Measurements from ENCODE around the gene HDAC7.
A peak's percentile ranks its signal among the peaks of the same experiment; 100 is the strongest.

The HDAC7 gene

DNA sequence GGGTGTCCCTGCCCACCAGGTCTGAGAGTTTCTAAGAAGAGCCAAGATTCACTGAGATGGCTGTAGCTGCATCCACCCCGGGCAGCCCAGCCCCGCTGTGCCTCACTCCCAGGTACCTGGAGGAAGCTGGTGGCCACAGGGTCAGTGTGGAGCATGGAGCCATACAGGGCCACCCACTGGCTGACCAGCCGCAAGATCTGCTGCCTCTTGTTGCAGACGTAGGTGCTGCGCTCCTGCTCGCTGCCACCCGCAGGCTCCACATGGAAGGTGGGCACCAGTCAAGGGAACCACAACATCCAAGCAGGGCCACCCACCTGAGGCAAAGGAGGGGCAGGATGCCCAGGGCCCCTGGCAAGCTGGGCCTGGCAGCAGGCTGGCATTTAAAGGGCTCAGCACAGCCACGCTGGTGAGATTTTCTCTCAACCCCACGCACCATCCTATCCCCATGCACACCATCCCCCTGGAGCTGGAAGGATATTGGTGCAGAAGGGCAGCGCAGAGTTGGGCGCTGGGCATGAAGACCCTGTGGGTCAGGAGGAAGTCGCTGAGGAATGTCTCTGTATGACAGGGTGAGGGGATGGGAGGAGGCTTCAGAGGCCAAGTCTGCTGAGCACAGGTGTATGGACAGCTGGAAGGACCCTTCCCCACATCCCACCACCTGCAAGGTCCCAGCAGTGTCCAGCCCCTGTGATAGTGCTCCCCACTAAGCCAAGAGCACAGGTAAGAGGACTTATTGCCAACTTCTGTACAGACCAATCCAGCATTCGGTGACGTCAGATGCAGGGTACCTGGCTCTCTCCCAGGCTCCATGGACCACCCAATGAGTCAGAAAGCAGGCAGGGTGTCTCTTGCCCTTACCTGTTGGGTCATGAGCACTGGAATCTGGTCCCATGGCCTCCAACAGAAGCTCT lies 71.9 kb downstream of the HDAC7 start:
- no peak for DNase-seq (ENCODE audit: low read depth in 2 of 2)

DNA sequence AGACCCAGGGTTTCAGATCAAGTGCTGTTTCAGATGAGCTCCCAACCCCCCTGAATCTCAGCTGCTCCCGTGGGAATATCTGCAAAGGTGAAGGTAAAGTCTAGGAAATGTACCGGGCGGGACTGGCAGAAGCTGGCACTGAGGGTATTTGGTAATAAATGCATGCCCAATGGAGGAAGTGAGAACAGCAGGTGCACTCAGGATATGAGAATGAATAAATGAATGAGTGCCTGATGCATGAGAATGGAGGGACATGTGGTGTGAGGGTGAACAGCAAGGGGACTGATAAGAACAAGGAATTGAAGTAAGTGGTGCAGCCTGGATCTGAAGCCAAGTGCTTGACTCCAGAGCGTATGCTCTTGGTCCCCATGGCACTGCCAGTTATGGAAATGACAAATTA lies 72.6 kb downstream of the HDAC7 start:
- no peak for DNase-seq (ENCODE audit: low read depth in 2 of 2)

DNA sequence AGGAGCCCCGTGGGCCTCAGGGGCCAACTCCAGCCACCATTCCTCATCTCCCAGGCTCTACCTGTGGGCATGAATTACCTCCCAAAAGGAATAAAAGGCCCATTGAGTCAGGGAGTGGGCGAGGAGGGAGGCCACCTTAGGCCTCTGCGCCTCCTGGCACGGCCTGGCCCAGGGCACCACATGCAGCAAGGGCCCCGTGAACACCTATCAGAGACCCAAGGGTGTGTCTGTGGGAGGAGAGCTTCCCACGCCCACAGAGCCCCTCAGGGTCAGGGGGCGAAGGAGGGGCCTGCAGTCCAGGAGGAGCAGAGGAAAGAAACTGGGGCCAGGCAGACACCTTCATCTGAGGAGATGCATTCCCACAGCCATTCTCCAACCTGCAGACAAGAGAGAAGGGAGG lies 73.2 kb downstream of the HDAC7 start:
- no peak for DNase-seq (ENCODE audit: low read depth in 2 of 2)

- no peak for DNase-seq (ENCODE audit: low read depth in 2 of 2)
These were observed 73.6 kb downstream of the HDAC7 start for GRCh38 chr12:47746073-47746472.

GRCh38 chr12:47745485-47746041 lies 74.1 kb downstream of the HDAC7 start:
- no peak for DNase-seq (ENCODE audit: low read depth in 2 of 2)

DNA sequence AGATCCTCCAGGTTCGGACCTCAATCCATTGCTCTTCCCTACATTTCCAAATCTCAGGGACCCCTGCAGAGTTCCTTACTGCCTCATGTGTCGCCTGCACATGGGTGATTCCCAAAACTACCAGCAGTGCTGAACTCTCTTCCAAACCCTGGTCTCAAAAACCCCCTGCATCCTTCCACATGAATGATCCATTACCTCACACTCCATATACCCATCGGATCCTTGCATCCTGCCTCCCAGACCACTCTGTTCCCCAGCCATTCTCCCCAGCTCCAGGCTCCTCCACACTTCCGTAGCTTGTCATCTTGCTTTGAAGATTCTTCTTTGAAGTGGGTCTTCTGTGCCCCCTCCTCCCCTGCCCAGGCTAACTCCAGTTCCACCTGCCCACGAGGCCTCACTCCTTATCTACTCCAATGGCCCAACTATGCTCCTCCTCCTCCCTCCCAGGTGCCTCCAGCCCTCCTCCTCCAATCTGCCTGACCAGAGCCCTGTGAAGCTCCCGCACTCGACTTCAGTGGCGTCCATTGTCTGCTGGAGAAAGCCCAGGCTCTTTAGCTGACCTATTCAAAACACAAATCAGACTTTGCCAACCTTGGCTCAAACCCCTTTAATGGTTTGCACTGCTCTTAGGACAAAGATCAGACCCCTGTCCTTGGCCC lies 74.8 kb downstream of the HDAC7 start:
- no peak for DNase-seq (ENCODE audit: low read depth in 2 of 2)

- DNase-seq (ENCODE audit: low read depth in 2 of 2) = peak in 1 of 2 experiments; percentile 31
These were observed 75.6 kb downstream of the HDAC7 start for GRCh38 chr12:47744005-47744651.

- DNase-seq (ENCODE audit: low read depth in 2 of 2) = no peak
These were observed 76.3 kb downstream of the HDAC7 start for GRCh38 chr12:47743311-47743860.

GRCh38 chr12:47742253-47742825 lies 77.4 kb downstream of the HDAC7 start:
- DNase-seq (ENCODE audit: low read depth in 2 of 2) = peak; percentile 43 to 79

DNA sequence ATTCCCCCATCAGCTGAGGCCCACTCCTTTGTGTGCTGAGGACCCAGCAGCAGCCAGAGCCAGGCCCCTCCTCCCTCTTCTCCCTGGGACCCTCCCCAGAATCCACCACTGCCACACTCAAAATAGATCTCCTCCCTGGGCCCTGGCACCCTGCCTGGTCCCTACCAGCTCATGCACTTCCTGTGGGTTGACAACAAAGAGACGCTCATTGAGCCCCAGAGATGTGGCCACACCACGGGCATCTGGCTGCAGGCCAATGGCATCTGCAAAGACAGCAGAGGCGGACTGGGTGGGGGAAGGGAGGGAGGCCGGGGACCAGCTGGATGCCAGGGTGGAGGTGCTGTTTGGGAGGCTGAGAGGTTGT lies 78.4 kb downstream of the HDAC7 start:
- DNase-seq (ENCODE audit: low read depth in 2 of 2) = peak in 1 of 2 experiments; percentile 26

GRCh38 chr12:47740606-47741339 lies 78.9 kb downstream of the HDAC7 start:
- DNase-seq (ENCODE audit: low read depth in 2 of 2) = no peak

- DNase-seq (ENCODE audit: low read depth in 2 of 2) = no peak
These were observed 79.7 kb downstream of the HDAC7 start for GRCh38 chr12:47739979-47740378.

GRCh38 chr12:47739297-47739696 lies 80.4 kb downstream of the HDAC7 start:
- DNase-seq (ENCODE audit: low read depth in 2 of 2) = no peak

GRCh38 chr12:47737936-47738594 lies 81.6 kb downstream of the HDAC7 start:
- no peak for DNase-seq (ENCODE audit: low read depth in 2 of 2)

DNA sequence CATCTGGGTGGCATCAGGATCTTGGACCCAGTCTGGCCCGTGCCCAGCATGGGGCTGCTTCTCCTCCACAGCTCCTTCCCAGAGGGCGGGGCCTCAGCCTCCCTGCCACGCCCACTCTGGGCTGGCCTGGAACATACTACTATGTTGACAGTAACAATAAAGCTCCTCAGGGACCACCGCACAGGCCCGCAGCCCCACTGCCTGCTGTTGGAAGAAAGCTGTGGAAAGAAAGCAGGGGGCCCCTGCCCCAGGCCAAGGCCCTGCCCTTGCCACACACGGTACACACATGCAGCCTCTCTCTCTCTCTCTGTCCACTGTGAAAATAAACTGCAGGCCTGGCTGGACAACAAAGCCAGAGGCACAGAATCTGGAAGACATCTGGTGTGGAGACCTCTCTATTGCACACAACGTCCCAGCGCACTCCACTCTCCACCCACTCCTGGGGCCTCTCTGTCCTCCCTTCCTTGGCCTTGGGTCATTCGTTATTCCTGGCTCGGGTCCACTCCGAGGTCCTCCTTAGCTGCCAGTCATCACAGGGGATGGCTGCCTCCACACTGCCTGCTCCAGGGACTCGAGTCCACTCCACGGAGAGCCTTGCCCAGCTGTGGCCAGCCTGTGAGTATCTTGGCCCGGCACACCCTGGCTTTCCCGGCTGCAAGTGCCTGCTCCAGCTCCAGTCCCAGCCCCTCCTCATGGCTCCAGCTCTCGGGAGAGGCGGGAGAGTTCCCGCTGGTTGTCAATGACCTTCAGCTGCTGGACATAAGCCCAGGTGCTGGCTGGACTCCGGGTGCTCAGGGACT lies 82.6 kb downstream of the HDAC7 start:
- no peak for DNase-seq (ENCODE audit: low read depth in 2 of 2)

DNA sequence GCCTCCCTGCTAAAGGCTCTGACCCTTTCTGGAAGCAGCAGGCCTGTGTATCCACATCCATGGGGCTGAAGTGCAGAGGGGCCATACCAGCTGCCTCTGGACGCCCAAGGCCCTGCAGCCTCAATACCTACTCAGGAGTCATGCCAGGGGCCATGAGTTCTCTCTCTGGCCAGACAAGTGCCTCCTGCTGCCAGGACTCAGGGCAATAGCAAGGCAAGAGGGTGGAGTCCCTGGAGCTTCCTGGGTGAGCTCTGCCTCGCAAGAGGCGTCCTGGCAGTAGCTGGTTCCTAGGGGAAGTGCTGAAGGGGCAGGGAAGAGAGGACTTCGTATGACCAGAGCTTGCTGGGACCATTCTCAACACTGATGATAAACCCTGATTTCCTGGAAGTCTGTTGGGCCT lies 83.5 kb downstream of the HDAC7 start:
- no peak for DNase-seq (ENCODE audit: low read depth in 2 of 2)

DNA sequence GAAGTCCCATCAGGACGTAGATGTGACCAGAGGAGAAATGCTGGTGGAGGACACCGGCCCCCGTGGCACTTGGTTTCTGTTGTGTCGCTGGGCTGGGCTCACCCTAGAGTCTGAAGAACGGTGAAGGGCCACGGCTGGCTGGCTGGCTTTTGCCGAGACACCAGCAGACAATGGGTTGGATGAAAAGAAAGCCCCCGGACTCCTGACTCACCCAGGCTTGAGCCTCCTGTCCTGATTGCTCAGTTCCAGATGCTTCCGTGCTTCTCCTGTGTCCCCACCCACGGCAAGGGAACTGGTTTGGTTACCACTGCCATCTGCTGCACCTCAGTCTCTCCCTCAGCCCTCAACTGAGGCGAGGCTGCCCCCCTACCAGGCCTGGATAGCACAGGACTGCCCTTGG lies 84.1 kb downstream of the HDAC7 start:
- DNase-seq (ENCODE audit: low read depth in 2 of 2) = no peak

DNA sequence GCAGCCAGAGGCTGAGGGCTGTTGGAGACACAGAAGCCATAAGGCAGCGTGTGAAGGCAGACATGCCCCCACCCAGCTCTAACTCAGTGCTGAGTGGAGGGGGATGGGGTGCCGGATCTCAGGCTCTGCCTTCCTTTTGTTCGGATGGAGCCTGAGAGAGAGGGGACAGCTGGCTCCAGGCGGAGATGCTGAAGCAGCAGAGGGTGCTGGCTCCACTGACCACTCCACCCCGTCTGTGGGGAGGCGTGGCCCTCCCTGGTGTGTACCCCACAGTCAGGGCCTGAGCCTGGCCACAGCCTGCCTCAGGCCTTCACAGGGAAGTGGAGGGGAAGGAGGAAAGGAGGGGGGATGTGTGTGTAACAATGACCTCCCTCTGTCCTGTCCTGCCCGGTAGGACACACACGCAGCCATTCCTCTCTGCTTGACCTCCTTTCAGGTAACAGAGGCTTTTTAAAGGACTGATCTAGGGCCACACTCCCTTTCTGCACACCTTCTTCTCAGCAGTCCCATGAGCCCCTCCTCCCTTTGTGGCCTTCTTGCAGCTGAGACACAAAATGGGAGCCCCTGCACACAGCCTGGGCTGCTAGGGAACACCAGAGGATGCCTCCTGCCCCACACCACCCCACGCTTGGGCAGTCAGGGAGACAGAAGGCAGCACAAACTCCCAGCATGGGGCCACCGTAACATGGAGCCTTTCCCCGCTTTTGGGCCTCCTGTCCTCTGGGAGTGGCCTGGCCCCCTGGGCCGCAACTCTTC lies 84.8 kb downstream of the HDAC7 start:
- DNase-seq (ENCODE audit: low read depth in 2 of 2) = no peak

DNA sequence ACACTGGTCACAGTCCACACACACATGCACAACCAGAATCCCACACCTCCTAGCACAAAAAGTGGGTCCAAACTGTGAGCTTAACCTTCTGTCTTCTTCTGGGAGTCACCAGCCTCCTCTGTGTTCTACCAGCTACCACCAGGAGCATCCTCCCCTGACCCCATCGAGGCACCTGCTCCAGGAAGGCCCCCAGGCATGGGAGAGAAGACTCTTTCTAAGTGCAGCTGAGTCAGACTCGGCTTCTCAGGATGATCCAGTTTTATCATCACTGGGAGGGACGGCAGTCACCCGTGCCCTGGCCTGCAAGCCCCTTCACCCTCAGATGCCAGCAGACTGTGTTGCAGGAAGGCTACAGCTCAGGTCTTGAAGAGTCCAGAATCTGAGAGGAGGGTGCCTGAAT lies 86.6 kb downstream of the HDAC7 start:
- DNase-seq (ENCODE audit: low read depth in 2 of 2) = no peak
